ENCODE measurements around the gene CNTNAP2.
A peak's percentile ranks its signal among the peaks of the same experiment; 100 is the strongest.

CNTNAP2 gene

DNA sequence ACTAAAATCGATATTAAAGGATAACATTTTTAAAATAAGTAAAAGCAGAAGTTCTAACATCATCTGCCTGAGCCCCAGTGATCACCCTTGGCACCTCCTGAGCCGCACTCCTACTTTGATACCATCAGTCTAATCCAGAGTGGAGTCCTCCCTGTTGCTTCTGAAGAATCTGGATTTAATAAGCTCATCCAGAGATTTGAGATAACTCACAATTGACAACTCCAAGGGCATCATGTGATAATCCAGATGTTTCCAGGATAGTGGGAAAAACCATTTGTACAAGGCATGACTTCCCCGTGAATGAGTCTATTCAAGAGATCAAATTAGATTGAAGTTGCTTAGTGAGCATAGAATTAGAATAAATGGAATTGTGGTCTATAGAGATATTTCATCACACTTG lies 1998.2 kb downstream of the CNTNAP2 start:
- no peak overlapping the region for H3K4me3 ChIP-seq (ENCODE audit: extremely low read depth, insufficient read depth, low read length, poor library complexity, severe bottlenecking)
- WGBS, 2 experiments (ENCODE audit: insufficient coverage in 2 of 2): 100% methylated on average over 1 of the region's 3 CpGs
- no peaks in the 10 kb centered on the region for H3K9me3 ChIP-seq (ENCODE audit: control insufficient read depth, low read length)
- no peaks in the 10 kb centered on the region for H3K36me3 ChIP-seq (ENCODE audit: control insufficient read depth, insufficient read depth, low read length)
- no peaks in the 10 kb centered on the region for H3K4me1 ChIP-seq (ENCODE audit: control insufficient read depth, insufficient read depth, low read length, poor library complexity, severe bottlenecking)
- H3K27ac ChIP-seq (ENCODE audit: low read depth, low read length, severe bottlenecking): no peak overlapping the region

DNA sequence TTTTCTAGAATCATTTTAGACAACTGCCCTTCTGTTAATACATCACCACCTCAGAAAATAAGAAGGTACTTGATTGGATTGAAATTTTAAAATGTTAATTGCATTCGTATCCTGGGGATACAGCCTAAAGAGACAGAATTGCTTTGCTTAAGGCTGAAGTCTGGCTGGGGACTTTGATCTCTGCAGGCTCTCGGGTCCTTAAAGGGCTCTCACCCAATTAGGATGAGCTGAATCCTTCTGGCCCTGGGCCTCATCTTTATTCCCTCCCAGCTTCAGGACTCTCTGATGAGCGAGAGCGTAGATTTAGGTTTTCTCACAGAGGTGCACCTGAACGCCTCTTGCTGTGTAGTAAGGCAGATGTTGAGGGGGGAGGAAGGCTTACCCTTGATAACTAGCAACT lies 1998.7 kb downstream of the CNTNAP2 start:
- Histone ChIP-seq H3K27ac (ENCODE audit: low read depth, low read length, severe bottlenecking) (no peak overlapping the region), H3K36me3 (ENCODE audit: control insufficient read depth, insufficient read depth, low read length) (no peaks in the 10 kb centered on the region), H3K4me1 (ENCODE audit: control insufficient read depth, insufficient read depth, low read length, poor library complexity, severe bottlenecking) (no peaks in the 10 kb centered on the region), H3K9me3 (ENCODE audit: control insufficient read depth, low read length) (no peaks in the 10 kb centered on the region), H3K4me3 (ENCODE audit: extremely low read depth, insufficient read depth, low read length, poor library complexity, severe bottlenecking) (no peak overlapping the region)
- 24 to 52% methylated on average over 2 to 3 of the region's 5 CpGs for WGBS, 2 experiments (ENCODE audit: insufficient coverage in 2 of 2)

DNA sequence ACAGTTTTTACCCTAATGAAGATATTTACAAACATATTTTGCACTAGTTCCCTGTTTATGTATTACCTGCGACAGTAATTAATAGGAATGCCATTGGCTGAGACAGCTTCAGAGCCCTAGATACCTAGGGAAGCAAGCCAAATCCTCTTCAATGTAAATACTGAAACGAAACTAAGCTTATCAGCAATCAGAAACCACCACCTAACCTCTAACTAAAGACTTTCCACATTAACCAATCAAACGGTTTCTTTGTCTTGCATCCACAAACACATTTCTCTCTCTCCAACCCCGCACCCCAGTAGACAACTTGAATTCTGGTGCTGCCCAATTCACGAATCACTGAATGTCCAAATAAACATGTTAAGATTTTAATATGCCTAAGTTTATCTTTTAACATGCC lies 1999.6 kb downstream of the CNTNAP2 start:
- Histone ChIP-seq H3K36me3 (ENCODE audit: control insufficient read depth, insufficient read depth, low read length) (no peaks in the 10 kb centered on the region), H3K4me3 (ENCODE audit: extremely low read depth, insufficient read depth, low read length, poor library complexity, severe bottlenecking) (no peak overlapping the region), H3K27ac (ENCODE audit: low read depth, low read length, severe bottlenecking) (no peak overlapping the region), H3K9me3 (ENCODE audit: control insufficient read depth, low read length) (no peaks in the 10 kb centered on the region), H3K4me1 (ENCODE audit: control insufficient read depth, insufficient read depth, low read length, poor library complexity, severe bottlenecking) (no peaks in the 10 kb centered on the region)
- WGBS, 2 experiments (ENCODE audit: insufficient coverage in 2 of 2): 80 to 82% methylated on average over 2 to 3 of the region's 5 CpGs

DNA sequence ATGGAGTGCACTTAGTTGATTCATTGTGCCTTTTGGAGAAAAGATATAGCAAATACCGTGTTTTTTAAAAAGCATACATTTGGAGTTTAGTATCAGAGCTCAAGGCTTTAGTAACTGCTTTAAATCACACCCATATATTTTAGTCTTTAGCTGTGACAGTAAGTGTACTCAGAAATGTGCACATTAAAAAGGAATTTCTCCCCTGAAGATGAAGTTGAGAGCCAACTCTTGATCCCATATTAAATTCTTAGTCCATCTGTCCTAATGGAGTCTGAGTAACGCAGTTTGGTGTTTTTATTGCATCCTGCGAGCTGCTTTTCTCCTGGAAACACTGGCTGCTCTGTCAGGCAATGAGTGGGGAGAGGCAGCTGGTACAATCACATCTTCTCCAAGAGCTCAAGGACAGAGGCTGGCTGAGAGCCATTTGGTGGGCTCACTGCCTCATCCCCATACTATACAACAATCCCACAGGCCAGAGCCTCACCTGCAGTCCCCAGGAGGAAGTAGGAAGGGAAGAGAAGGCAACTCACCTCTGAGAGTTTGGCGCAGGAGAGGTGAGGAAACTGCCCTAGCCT lies 2000.3 kb downstream of the CNTNAP2 start:
- Histone ChIP-seq H3K27ac (ENCODE audit: low read depth, low read length, severe bottlenecking) (no peak overlapping the region), H3K4me1 (ENCODE audit: control insufficient read depth, insufficient read depth, low read length, poor library complexity, severe bottlenecking) (no peaks in the 10 kb centered on the region), H3K9me3 (ENCODE audit: control insufficient read depth, low read length) (no peaks in the 10 kb centered on the region), H3K4me3 (ENCODE audit: extremely low read depth, insufficient read depth, low read length, poor library complexity, severe bottlenecking) (no peak overlapping the region), H3K36me3 (ENCODE audit: control insufficient read depth, insufficient read depth, low read length) (no peaks in the 10 kb centered on the region)
- 93% methylated on average over 3 of the region's 4 CpGs; no CpG with 5 or more reads in 1 of the 2 experiments for WGBS, 2 experiments (ENCODE audit: insufficient coverage in 2 of 2)

DNA sequence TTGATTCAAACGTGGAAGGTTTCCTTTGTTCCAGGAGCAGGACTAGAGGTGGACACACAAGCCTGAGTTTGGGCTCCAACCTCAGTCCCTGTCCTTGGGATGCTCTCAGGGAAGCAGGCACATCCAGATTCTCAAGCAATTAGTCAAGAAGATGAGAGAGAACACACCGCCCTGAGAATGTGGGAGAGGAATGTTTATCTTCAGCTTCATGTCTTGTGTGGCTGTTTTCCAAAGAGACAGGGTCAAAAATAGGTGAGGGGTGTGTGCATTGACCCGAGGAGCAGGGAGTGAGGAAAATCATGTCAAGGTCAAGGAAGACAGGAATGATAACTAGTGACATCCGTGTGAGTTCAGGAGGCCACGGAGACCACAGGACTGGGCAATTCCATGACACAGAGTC lies 2001.8 kb downstream of the CNTNAP2 start:
- Histone ChIP-seq H3K4me1 (ENCODE audit: control insufficient read depth, insufficient read depth, low read length, poor library complexity, severe bottlenecking) (no peaks in the 10 kb centered on the region), H3K9me3 (ENCODE audit: control insufficient read depth, low read length) (no peaks in the 10 kb centered on the region)
- whole genome bisulfite sequencing, 2 experiments (ENCODE audit: insufficient coverage in 2 of 2): 83 to 84% methylated on average over 4 to 5 of the region's 5 CpGs

DNA sequence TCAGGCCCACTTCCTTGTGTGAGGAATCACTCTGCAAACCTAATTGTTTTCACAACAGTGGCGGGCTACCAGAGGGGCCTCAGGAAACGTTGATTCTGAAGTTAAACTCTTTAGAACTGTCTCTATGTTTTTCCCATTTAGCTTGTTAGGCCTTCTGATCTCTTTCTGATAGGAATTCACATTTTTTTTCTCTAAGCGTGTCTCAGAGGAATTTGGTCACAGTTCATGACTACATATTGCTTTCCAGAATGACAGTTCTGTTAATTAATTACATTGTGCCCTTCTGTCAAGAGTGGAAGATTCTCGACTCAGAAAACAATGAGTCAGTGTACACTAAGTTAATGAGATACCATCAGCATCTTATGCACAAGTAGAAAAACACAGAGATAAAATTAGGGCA lies 2004.8 kb downstream of the CNTNAP2 start:
- Histone ChIP-seq H3K4me3 (ENCODE audit: extremely low read depth, insufficient read depth, low read length, poor library complexity, severe bottlenecking) (no peak overlapping the region), H3K36me3 (ENCODE audit: control insufficient read depth, insufficient read depth, low read length) (no peaks in the 10 kb centered on the region)
- 76 to 83% methylated on average over 3 to 4 of the region's 4 CpGs for WGBS, 2 experiments (ENCODE audit: insufficient coverage in 2 of 2)

More for the DNA sequence above, 2001.8 kb downstream of the CNTNAP2 start:
- H3K4me3 ChIP-seq (ENCODE audit: extremely low read depth, insufficient read depth, low read length, poor library complexity, severe bottlenecking): no peak overlapping the region
- H3K27ac ChIP-seq (ENCODE audit: low read depth, low read length, severe bottlenecking): no peak overlapping the region
- H3K36me3 ChIP-seq (ENCODE audit: control insufficient read depth, insufficient read depth, low read length): no peaks in the 10 kb centered on the region

DNA sequence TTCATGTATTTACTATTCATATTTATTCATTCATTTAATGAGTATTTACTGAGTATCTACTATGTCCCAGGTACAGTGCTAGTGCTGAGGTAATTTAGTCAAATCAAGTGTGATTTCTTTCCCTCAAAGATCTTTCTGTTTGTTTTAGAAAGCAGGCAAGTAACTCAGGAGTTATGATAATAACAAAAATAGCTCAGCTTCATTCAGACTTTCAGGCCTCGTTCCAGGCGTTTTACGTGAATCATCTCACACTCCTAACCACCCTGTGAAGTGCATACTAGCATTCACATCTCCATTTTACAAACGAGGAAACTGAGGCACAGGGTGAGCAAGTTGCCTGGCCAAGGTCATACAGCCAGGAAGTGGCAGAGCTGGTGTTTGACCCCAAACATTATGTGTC lies 2005.2 kb downstream of the CNTNAP2 start:
- Histone ChIP-seq H3K27ac (ENCODE audit: low read depth, low read length, severe bottlenecking) (peak overlapping the region; percentile 16), H3K4me3 (ENCODE audit: extremely low read depth, insufficient read depth, low read length, poor library complexity, severe bottlenecking) (no peak overlapping the region), H3K36me3 (ENCODE audit: control insufficient read depth, insufficient read depth, low read length) (no peaks in the 10 kb centered on the region), H3K4me1 (ENCODE audit: control insufficient read depth, insufficient read depth, low read length, poor library complexity, severe bottlenecking) (no peaks in the 10 kb centered on the region), H3K9me3 (ENCODE audit: control insufficient read depth, low read length) (no peaks in the 10 kb centered on the region)
- 91% methylated on average over 4 of the region's 4 CpGs for WGBS, 2 experiments (ENCODE audit: insufficient coverage in 2 of 2)

More for the DNA sequence above, 2004.8 kb downstream of the CNTNAP2 start:
- Histone ChIP-seq H3K9me3 (ENCODE audit: control insufficient read depth, low read length) (no peaks in the 10 kb centered on the region), H3K27ac (ENCODE audit: low read depth, low read length, severe bottlenecking) (peak overlapping the region; percentile 23), H3K4me1 (ENCODE audit: control insufficient read depth, insufficient read depth, low read length, poor library complexity, severe bottlenecking) (no peaks in the 10 kb centered on the region)

DNA sequence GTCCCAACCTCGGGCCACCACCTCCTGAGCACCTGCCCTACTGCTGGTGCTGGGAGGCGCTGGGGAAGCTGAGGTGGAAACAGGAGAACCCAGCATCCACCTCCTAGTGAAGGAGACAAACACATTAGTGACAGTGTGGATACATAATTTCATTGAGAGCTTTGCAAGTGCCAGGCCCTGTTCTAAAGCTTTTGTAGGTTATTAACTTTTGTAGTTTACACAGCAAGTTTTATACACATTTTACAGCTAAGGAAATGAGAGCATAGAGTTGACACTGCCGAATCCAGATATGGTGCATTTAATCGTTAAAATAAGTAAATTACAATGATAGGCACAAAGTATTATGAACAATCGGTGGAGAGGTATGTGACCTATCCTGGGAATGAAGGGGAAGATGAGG lies 2007.9 kb downstream of the CNTNAP2 start:
- Histone ChIP-seq H3K9me3 (ENCODE audit: control insufficient read depth, low read length) (no peaks in the 10 kb centered on the region), H3K4me3 (ENCODE audit: extremely low read depth, insufficient read depth, low read length, poor library complexity, severe bottlenecking) (no peak overlapping the region), H3K4me1 (ENCODE audit: control insufficient read depth, insufficient read depth, low read length, poor library complexity, severe bottlenecking) (no peaks in the 10 kb centered on the region), H3K36me3 (ENCODE audit: control insufficient read depth, insufficient read depth, low read length) (no peaks in the 10 kb centered on the region), H3K27ac (ENCODE audit: low read depth, low read length, severe bottlenecking) (no peak overlapping the region)
- WGBS, 2 experiments (ENCODE audit: insufficient coverage in 2 of 2): 93 to 97% methylated on average over 3 of the region's 5 CpGs

DNA sequence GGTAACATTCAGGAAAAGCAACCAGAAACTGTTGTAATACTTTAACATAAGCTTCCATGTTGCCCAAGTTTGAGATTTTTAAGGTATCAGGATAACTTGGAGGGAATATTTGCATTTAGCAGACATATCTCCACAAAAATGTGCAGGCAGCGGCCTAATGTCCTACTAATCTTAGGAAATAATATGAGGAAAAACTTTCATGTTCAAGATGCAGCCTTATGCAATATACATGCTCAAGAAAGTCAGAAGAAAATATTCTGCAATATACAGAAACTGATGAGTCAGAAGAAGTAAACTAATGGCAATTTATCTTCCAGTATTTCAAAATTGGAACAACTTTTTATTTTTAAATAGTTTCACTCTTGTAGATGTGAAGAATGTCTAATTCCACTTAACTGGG lies 2010.8 kb downstream of the CNTNAP2 start:
- H3K27ac ChIP-seq (ENCODE audit: low read depth, low read length, severe bottlenecking): no peak overlapping the region
- H3K36me3 ChIP-seq (ENCODE audit: control insufficient read depth, insufficient read depth, low read length): no peaks in the 10 kb centered on the region
- WGBS, 2 experiments (ENCODE audit: insufficient coverage in 2 of 2): no CpG with 5 or more reads among the region's 1 CpG
- H3K4me1 ChIP-seq (ENCODE audit: control insufficient read depth, insufficient read depth, low read length, poor library complexity, severe bottlenecking): no peaks in the 10 kb centered on the region
- no peak overlapping the region for H3K4me3 ChIP-seq (ENCODE audit: extremely low read depth, insufficient read depth, low read length, poor library complexity, severe bottlenecking)
- H3K9me3 ChIP-seq (ENCODE audit: control insufficient read depth, low read length): no peaks in the 10 kb centered on the region

DNA sequence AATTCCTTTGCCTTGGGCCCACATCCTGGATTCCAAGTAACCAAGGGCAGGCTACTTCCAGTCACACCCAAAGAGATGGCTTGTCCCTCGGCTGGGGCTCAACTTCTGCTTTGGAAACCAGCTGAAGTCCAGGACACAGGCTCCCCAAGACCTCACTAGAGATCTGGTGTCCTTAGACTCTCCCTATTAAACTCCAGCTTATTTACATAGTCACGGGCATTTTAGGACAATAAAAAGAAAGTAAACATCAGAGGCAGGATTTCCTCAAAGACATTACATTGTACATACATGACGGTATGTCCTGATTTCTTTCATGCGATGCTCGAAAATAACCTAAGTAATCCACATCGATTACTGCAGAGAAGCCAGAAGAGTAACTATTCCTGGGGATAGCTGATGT lies 2012.4 kb downstream of the CNTNAP2 start:
- Histone ChIP-seq H3K9me3 (ENCODE audit: control insufficient read depth, low read length) (no peaks in the 10 kb centered on the region), H3K4me3 (ENCODE audit: extremely low read depth, insufficient read depth, low read length, poor library complexity, severe bottlenecking) (no peak overlapping the region), H3K27ac (ENCODE audit: low read depth, low read length, severe bottlenecking) (no peak overlapping the region), H3K4me1 (ENCODE audit: control insufficient read depth, insufficient read depth, low read length, poor library complexity, severe bottlenecking) (no peaks in the 10 kb centered on the region), H3K36me3 (ENCODE audit: control insufficient read depth, insufficient read depth, low read length) (no peaks in the 10 kb centered on the region)
- WGBS, 2 experiments (ENCODE audit: insufficient coverage in 2 of 2): 82 to 92% methylated on average over 3 to 6 of the region's 6 CpGs

DNA sequence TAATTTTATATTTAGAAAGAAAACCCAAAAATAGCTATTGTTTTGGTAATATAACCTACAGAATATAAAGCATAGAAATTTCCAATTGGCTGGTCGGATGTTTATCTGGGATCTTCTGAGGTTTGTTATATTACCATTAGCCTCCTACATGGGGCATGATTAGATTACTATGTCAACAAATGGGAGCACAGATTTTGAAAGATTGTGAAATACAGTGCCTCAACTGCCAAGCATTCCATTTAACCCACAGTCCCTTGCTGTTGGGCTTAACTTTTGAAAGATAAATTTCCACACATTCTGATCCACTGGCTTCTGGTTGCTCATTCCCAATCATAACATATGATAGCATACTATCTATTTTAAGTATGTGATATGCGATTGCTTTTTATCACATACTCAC lies 2018.5 kb downstream of the CNTNAP2 start:
- no CpG with 5 or more reads among the region's 2 CpGs for WGBS, 2 experiments (ENCODE audit: insufficient coverage in 2 of 2)

More for the DNA sequence above, 2018.5 kb downstream of the CNTNAP2 start:
- Histone ChIP-seq H3K27ac (ENCODE audit: low read depth, low read length, severe bottlenecking) (no peak overlapping the region), H3K36me3 (ENCODE audit: control insufficient read depth, insufficient read depth, low read length) (no peaks in the 10 kb centered on the region), H3K9me3 (ENCODE audit: control insufficient read depth, low read length) (no peaks in the 10 kb centered on the region), H3K4me1 (ENCODE audit: control insufficient read depth, insufficient read depth, low read length, poor library complexity, severe bottlenecking) (no peaks in the 10 kb centered on the region), H3K4me3 (ENCODE audit: extremely low read depth, insufficient read depth, low read length, poor library complexity, severe bottlenecking) (no peak overlapping the region)
